BJ (cell line): ENCODE results near the gene AGBL2. TPM values are rescaled to one million over a fixed set of nuclear protein-coding genes. Genes with fewer than 3 reads are reported as not detected.
"Not testable (repeated sequence)": the region's sequence is repeated elsewhere in the genome, so short reads cannot be mapped to it uniquely, and the experiment has no call there.

Experiments
- CTCF ChIA-PET: fragments of 350-600 bp; formaldehyde crosslinking; extraction: SDS; loops from one replicate; lab custom pipeline; 2021; ENCODE audit warnings: antibody characterized with exemption, inconsistent platforms; lab: Yijun Ruan, JAX
- POLR2A ChIA-PET: fragments of 300-600 bp; sonication (Branson Sonifier 250); formaldehyde crosslinking; extraction: SDS; loops from one replicate; lab custom pipeline; 2021; ENCODE audit warnings: antibody characterized with exemption; lab: Charles Lee
- DNase-seq: peaks from one replicate; pipeline ENCODE4 v3.0.0-alpha.2; 2011; ENCODE audit warnings: low read depth
- H3K27me3 ChIP-seq: 2 replicates; pipeline ENCODE4 v1.6.0; 2011; ENCODE audit warnings: low read length; ENCODE audit not compliant: control insufficient read depth, insufficient read depth
- H3K36me3 ChIP-seq: 2 replicates; pipeline ENCODE4 v1.5.1; 2011; ENCODE audit warnings: low read length; ENCODE audit not compliant: control insufficient read depth, insufficient read depth
- H3K4me3 ChIP-seq: 2 replicates; pipeline ENCODE4 v1.5.1; 2011; ENCODE audit warnings: low read depth, mild to moderate bottlenecking, control low read depth, low read length
- CTCF ChIP-seq: IDR thresholded peaks from 2 replicates; pipeline ENCODE4 v1.5.1; 2011; ENCODE audit warnings: low read depth, mild to moderate bottlenecking, control low read depth, inconsistent platforms, low read length, moderate library complexity; ENCODE audit not compliant: insufficient read depth
- polyA plus RNA-seq: library from polyadenylated mRNA; depleted of rRNA; stranded (reverse); fragments of >200 nt; gene quantifications from 2 replicates; pipeline ENCODE4 v1.2.3, GENCODE V29; 2011

The AGBL2 gene
- polyA plus RNA-seq, 1 experiment: 1.5 TPM

- no peak for DNase-seq
- ChIA-PET POLR2A (no interaction called here), CTCF (no interaction called here)
- Histone ChIP-seq H3K4me3 (no peak overlapping the region), H3K27me3 (no peaks in the 10 kb centered on the region), H3K36me3 (no peaks in the 10 kb centered on the region)
- TF ChIP-seq CTCF: no peak
Observed at GRCh38 chr11:47645500-47645899, 69.7 kb downstream of the AGBL2 start.

- DNase-seq: peak; percentile 81
- H3K36me3 ChIP-seq: no peaks in the 10 kb centered on the region; the same call in 1 of the 2 replicates
- peak within 1 kb of the TSS; percentile 96 for H3K4me3 ChIP-seq
- ChIA-PET CTCF (no interaction called here), POLR2A (no interaction called here)
- H3K27me3 ChIP-seq: no peaks in the 10 kb centered on the region
- peak; percentile 26; the same call in 1 of the 2 replicates for TF ChIP-seq CTCF
Observed at GRCh38 chr11:47642099-47642855, 72.9 kb downstream of the AGBL2 start, which contains the start of gene MTCH2. TSS of gene MTCH2 (minus strand) at chr11:47642559. CDS start at chr11:47642465, 94 bp downstream.

- ChIA-PET CTCF (no interaction called here), POLR2A (no interaction called here)
- Histone ChIP-seq H3K4me3 (peak overlapping the region; percentile 96), H3K27me3 (no peaks in the 10 kb centered on the region), H3K36me3 (no peaks in the 10 kb centered on the region; the same call in 1 of the 2 replicates)
- DNase-seq: no peak
- TF ChIP-seq CTCF: no peak
Observed at GRCh38 chr11:47641600-47642098, 73.5 kb downstream of the AGBL2 start.

GRCh38 chr11:47640506-47640905 lies 74.7 kb downstream of the AGBL2 start:
- POLR2A ChIA-PET, H3K27me3 ChIP-seq, H3K36me3 ChIP-seq, H3K4me3 ChIP-seq, DNase-seq: not testable (repeated sequence)
- CTCF ChIA-PET: interaction anchor here (0.6 kb wide), 1 partner anchor 134 kb away, joined by 5 read pairs; no protein-coding TSS in a partner anchor

GRCh38 chr11:47636331-47636730 lies 78.8 kb downstream of the AGBL2 start:
- H3K27me3 ChIP-seq, H3K36me3 ChIP-seq, H3K4me3 ChIP-seq, POLR2A ChIA-PET, DNase-seq: not testable (repeated sequence)
- CTCF ChIA-PET: interaction anchor here (0.9 kb wide), 1 partner anchor 19 kb away, joined by 3 read pairs; no protein-coding TSS in a partner anchor

GRCh38 chr11:47631473-47631872 lies 83.7 kb downstream of the AGBL2 start:
- Histone ChIP-seq H3K36me3 (peaks cover 8% of the 10 kb centered on the region), H3K27me3 (no peaks in the 10 kb centered on the region), H3K4me3 (no peak overlapping the region)
- POLR2A ChIA-PET: no interaction called here
- CTCF ChIA-PET: interaction anchor here (5.8 kb wide), 1 partner anchor 14 kb away, joined by 26 read pairs; no protein-coding TSS in a partner anchor
- no peak for TF ChIP-seq CTCF
- DNase-seq: no peak
